ENCODE results near the gene DNASE2B.

Gene DNASE2B

GRCh38 chr1:84376000-84376910 is 22.0 kb upstream of the DNASE2B start:
- DNase-seq: peak; percentile 52

DNA sequence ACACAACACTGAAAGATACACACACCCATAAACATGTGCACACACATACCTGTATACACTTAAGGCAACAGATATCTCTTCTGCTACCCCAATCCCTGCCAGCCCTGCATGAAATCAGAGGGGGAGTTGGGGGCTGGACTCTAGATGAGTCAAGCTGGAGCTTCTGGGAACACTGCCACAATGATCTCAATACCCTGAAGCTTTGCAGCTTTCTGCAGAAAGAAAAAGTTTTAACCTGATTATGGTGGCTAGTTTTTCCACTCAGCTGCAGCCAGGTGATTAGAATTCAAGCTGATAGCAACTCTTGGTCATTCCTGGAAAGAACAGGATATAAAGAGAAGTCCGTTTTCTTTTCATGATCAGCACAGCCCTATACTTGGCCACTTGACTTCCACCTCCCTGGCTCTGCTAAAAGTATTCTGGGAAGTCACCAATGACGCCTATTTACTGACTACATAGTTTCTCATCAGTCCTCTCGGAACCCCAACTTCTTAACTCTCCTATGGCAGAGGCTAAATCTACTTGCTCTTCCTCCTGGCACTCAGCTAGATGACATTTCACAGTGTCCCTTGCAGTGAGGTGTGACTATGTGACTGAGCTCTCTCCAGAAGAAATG is 20.7 kb upstream of the DNASE2B start:
- DNase-seq: peak; percentile 68

DNA sequence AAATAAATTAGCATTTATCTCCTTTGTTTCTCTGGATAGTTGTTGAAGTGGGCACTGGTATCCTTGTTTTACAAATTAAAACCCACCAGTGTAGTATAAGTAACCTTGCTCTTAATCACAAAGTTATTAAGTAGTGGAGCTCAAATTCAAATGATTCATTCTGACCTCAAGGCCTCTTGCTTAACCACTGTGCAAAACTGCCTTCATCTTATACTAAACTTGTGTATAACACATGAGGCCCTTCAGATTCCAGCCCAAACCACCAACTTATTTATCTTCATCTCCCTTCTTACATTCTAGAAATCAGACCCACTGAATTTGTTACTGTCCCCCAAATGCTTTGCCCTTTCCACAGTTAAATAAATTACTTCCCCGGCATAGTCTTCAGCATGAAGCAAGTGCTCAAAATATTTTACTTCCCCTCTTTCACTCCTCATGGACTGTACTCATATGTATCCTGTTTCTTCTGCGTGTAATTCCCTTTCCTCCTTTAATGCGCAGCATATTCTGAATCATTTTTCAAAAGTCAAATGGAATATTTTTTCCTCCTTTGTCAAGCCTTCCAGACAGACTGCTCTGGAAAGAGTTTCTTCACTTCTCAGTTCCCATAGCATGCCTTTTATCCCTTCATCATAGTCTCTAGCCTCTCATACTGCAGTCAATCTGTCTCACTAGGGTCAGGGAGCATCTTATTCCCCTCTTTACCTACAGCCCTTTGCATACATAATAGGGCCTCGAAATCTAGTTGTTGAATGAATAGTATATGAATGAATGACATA is 19.0 kb upstream of the DNASE2B start:
- DNase-seq: peak; percentile 90

- no peak for DNase-seq
Measured at GRCh38 chr1:84379917-84380180, 18.4 kb upstream of the DNASE2B start.

DNA sequence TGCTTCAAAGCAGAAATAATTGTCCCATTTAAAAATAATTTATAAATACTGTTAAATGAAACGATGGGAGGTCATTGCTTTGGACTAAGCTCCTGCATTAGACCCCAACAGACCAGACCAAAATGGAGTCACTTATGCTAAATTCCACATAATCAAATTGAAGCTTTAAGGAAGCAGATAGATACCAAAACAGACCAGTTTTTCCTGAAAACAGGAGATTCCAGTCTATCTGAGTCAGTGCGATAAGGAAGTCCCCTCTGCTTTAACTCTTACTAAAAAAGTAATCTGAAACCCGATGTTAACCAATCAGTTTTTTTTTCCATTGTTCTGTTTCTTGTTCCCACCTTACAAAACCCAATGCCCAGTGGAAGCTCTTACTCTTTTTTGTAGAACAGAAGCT is 16.2 kb upstream of the DNASE2B start:
- no peak for DNase-seq

GRCh38 chr1:84385347-84385746 is 12.9 kb upstream of the DNASE2B start:
- no peak for DNase-seq

- no peak for DNase-seq
Measured at GRCh38 chr1:84386716-84387479, 11.4 kb upstream of the DNASE2B start.

DNA sequence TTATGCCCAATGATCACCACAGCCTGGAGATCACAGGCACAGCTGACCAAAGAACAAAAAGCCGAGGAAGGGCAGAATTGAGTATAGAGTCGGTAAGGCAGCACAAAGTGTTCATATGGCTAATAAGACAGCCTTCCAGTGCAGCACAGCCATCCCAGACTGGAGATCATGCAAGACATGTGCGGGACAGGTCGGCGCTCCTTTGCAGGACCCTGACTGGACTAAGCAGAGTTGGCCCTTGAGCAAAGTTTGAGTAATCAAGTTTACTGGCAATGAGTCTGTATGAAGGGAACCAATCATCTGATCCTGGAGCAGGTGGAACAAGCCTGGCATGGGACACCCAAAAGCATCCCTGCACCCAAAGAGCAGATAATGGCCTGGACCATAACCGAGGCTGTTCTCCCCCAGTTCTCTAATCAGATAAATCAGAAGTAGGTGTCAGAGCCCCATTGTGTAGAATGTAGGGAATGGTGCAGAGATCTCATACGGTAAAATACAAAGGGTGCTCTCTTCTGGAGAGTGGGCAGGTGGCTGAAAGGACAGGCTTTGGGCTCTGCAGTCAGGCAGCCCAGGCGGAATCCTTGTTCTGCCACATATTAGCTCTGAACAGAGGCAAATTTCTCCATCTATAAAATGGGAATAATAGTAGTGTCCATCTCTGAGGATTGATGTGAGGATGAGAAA is 10.7 kb upstream of the DNASE2B start:
- peak; percentile 23 for DNase-seq

GRCh38 chr1:84390226-84390625 is 8.1 kb upstream of the DNASE2B start:
- no peak for DNase-seq

DNA sequence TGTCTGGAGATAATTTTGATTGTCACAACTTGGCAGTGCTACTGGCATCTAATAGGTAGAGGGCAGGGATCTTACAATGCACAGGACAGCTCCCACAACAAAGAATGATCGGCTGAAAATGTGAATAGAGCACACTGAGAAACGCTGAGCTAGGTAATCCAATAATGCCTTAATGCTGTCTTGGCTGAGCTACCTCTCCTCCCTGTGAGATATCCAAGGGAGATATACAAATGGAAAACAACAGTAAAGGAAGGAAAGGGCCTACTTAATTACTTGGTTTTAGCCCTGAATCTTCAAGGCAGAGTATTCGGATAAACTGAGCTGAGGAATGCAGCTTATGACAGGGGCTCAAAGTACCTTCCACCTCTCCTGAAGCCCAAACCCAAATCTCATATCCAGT is 2.9 kb downstream of the DNASE2B start:
- no peak for DNase-seq

DNA sequence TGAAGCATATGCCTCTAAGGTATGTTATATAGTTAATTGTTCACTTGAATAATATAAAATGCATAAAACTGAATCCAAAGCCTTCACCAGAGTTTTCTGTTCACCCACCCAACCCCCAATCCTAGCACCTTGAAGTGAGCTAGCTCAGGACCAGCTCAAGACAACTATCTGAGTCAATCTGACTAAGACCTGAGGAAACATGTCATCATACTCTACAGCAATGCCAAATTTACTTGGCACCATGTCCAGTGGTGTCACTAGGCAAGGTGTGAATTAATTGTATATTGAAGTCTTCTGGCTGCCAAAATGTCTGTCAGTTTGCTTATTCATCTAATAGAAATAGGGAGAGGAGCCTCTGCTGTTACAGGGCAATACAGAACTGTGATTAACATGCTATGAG is 3.8 kb downstream of the DNASE2B start:
- DNase-seq: peak; percentile 26

DNA sequence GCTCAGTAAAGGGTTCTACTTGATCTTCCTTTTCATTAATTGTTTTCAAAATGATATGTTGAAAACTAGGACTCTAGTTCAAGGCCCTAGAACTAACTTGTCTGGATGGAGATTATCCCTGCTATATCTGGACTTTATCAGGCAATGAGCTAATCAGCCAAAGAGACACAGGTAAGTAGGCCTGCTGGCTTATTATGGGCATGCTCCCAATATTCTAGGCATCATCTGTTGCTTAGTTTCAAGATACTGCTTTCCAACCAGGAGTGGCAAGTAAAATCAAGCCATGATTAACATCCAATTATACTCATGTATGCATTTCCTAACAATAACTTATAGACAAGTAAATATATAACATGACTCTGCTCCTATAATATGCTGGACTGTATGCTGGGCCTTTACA is 4.2 kb downstream of the DNASE2B start:
- DNase-seq: no peak

DNA sequence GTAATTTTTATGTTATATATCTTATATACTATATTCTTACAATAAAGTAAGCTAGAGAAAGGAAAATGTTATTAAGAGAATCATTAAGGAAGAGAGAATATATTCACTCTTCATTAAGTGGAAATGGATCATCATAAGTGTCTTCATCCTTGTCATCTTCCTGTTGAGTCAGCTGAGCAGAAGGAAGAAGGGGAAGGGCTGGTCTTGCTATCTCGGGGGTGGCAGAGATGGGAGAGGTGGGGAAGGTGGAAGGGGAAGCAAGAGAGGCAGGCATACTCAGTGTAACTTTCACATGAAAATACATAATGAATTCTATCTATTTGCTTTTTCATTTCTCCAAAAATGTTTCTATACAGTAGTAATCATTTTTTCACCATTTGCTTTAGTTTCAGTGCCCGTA is 5.1 kb downstream of the DNASE2B start:
- DNase-seq: no peak

DNA sequence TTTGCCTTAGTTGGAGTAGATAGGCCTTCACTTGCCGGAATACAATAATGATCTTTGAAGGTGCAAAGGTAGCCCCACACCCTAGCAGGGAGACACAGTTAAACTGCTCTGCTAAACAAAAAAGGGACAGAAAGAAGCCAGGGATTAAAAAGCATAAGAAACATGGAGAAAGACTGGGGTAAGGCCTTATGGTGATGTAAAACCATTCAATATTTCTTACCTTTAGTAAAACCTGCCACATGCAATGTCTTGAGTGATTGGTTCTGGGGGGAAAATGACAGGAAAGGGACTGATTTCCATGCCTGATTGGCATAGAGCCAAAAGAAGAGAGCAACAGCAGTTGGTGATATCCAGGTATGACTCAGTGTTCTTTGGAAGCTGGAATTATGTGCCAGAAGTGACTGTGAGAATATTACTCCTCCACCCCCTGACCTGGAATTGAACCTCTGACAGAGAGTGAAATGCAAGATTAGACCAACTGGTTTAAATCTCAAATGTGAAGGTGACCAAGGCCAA is 8.1 kb downstream of the DNASE2B start:
- DNase-seq: peak; percentile 23

DNA sequence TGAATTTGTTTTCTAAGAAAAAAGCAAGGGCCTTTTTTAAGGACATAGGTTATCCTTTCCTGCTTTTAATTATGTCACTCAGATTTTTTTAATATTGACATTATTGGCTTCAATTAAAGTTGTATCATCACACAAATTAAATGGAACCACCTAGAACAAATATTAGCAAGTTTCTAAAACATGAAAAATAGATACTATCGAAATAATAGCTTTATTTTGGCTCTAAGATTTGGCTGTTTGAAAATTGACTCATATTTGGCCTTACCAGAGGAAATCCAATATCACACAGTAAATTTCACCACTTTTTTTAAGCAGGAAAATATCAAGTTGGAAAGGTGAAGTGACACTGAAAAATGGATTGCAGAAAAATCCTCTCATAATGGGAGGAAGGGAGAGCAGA is 9.2 kb downstream of the DNASE2B start:
- DNase-seq: no peak

DNA sequence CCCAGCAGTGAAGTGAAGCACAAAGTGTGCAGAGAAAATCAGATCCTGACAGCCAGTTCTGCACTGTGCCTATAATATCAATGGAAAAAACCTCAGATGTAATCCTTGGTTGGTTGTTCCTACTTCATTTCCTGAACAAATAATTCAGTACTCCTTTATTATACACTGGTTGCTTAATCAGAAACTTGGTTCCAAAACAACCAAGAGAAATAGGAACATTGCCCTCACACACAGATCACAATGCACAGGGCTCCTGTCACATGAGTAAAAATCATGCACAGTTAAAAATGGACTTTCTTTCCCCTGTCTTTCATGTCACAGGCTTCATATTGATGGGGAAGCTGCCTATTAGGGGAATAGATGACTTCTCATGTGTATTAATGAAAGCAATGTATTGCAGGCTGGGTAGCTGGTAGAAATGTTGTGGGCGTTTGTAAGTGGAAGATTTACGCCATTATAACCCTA is 9.7 kb downstream of the DNASE2B start:
- no peak for DNase-seq

DNA sequence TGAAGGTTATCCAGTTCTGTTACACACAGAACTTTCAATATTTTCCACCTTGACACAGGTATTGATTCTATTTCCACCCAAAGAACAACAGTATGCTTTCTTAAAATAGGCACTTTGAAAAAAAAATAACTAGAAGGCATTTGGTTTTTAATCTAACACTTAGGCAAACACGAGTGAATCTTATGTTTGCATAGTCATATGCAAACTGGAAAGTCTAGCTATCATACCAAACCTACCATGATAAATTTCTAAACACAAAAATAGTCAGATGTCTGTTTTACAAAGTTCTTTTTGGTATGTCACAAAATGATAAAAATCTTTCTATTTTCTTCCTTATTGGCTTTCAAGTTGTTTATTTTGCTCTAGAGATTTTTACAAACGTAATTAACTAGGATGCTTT is 11.6 kb downstream of the DNASE2B start:
- DNase-seq: no peak

GRCh38 chr1:84410328-84411095 is 12.2 kb downstream of the DNASE2B start:
- DNase-seq: no peak

DNA sequence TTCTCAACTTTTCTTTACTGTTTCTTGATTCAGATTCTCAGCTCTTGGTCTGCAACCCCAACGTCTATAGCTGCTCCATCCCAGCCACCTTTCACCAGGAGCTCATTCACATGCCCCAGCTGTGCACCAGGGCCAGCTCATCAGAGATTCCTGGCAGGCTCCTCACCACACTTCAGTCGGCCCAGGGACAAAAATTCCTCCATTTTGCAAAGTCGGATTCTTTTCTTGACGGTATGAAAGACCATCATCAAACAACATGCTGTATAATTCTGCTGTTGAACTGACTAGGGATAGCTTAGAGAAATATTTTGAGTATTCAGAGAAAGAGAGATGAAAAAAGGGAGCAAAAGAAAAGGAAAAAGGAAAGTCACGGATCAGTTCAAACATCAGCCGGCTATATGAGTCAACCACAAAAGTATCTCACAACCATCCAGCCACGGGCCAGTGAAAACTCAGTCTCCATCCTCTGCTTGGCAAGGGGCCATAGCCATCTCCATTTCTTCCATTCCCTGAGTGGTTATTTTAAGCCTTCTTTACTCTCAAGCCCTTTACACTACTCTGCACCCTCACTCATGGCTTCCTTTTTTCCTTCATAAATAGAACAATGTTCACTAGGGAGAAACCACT is 14.1 kb downstream of the DNASE2B start:
- DNase-seq: no peak

- DNase-seq: no peak
Measured at GRCh38 chr1:84415396-84415795, 17.1 kb downstream of the DNASE2B start.

- DNase-seq: no peak
Measured at GRCh38 chr1:84422909-84423308, 24.6 kb downstream of the DNASE2B start.
